ENCODE measurements around the gene FBXO24.

DNA sequence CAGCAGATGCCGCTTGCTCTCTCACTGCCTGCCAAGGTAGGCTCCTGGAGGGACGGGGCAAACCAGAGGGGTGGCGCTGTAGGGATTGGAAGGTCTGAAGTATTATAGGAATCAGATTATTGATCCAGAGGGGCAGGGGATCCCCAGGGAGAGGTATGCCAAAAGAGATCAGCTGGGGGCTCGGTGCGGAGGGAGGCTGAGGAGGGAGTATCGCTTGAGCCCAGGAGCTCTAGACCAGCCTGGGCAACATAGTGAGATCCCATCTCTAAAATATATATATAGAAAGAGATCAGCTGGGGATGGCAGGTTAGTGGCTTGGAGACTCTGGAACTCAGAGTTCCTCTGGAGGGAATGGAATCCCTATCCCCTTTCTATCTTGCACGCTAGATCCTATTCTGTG, 9.1 kb downstream of the FBXO24 start:
- no peak for TF ChIP-seq EZH2 (IDR thresholded peaks at IDR 0.05; ENCODE audit: low read length, missing control alignments)
- TF ChIP-seq, protein P1, sequence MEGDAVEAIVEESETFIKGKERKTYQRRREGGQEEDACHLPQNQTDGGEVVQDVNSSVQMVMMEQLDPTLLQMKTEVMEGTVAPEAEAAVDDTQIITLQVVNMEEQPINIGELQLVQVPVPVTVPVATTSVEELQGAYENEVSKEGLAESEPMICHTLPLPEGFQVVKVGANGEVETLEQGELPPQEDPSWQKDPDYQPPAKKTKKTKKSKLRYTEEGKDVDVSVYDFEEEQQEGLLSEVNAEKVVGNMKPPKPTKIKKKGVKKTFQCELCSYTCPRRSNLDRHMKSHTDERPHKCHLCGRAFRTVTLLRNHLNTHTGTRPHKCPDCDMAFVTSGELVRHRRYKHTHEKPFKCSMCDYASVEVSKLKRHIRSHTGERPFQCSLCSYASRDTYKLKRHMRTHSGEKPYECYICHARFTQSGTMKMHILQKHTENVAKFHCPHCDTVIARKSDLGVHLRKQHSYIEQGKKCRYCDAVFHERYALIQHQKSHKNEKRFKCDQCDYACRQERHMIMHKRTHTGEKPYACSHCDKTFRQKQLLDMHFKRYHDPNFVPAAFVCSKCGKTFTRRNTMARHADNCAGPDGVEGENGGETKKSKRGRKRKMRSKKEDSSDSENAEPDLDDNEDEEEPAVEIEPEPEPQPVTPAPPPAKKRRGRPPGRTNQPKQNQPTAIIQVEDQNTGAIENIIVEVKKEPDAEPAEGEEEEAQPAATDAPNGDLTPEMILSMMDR (conservative IDR thresholded peaks at IDR 0.05 in 1 of 2, IDR thresholded peaks at IDR 0.05 in 1 of 2; ENCODE audit: low read depth in 1 of 2, low read length in 2 of 2) = no peak
